Heart left ventricle (tissue), 16 donors: ENCODE measurements around the gene GPR78. TPM values are rescaled to one million over a fixed set of nuclear protein-coding genes. Genes with fewer than 3 reads are reported as not detected.
A peak's percentile ranks its signal among the peaks of the same experiment; 100 is the strongest.

Source experiments
- ATAC-seq, 4 donors: fragments of 200-7000 bp; cut with Tn5 transposase; one replicate each; pipeline ENCODE4 v1.9.1; 2020 to 2022; ENCODE audit warnings: moderate library complexity in 4 of 4, mild to moderate bottlenecking in 3 of 4, moderate number of reproducible peaks in 1 of 4
- DNase-seq, 5 donors: peaks; one replicate each; pipeline ENCODE4 v3.0.0-alpha.2; 2020
- H3K27ac ChIP-seq, 12 donors: fragments of 200-600 bp; sonication (generic) in 4 of 12; one replicate each; pipeline versions ENCODE4 v1.5.0 to v1.8.0; 2016 to 2022; ENCODE audit warnings: mild to moderate bottlenecking in 2 of 12
- H3K27me3 ChIP-seq, 9 donors: fragments of 200-600 bp; sonication (generic) in 2 of 9; one replicate each; pipeline versions ENCODE4 v1.5.1 to v1.8.0; 2016 to 2022; ENCODE audit warnings: mild to moderate bottlenecking in 3 of 9
- H3K36me3 ChIP-seq, 9 donors: fragments of 200-600 bp; sonication (generic) in 2 of 9; one replicate each; pipeline versions ENCODE4 v1.5.0 to v1.8.0; 2018 to 2022; ENCODE audit warnings: mild to moderate bottlenecking in 2 of 9
- H3K4me1 ChIP-seq, 12 donors: fragments of 200-600 bp; sonication (generic) in 4 of 12; one replicate each; pipeline versions ENCODE4 v1.5.0 to v1.8.0; 2016 to 2022; ENCODE audit warnings: mild to moderate bottlenecking in 3 of 12
- H3K4me3 ChIP-seq, 12 donors: fragments of 200-600 bp; sonication (generic) in 4 of 12; one replicate each; pipeline versions ENCODE4 v1.5.0 to v1.8.0; 2017 to 2022; ENCODE audit warnings: mild to moderate bottlenecking in 9 of 12, moderate library complexity in 4 of 12
- H3K9me3 ChIP-seq, 12 donors: fragments of 200-600 bp; sonication (generic) in 4 of 12; one replicate each; pipeline versions ENCODE4 v1.5.0 to v1.8.0; 2016 to 2022; ENCODE audit warnings: mild to moderate bottlenecking in 1 of 12
- CTCF ChIP-seq, 12 donors: fragments of 200-600 bp; sonication (generic) in 4 of 12; IDR thresholded peaks; one replicate each; pipeline versions ENCODE4 v1.5.0 to v1.8.0; 2018 to 2022; ENCODE audit warnings: antibody characterized with exemption in 12 of 12, mild to moderate bottlenecking in 5 of 12
- POLR2A ChIP-seq, 2 donors: fragments of 450-650 bp; IDR thresholded peaks; one replicate each; pipeline ENCODE4 v1.6.1; 2017; ENCODE audit warnings: antibody characterized with exemption in 2 of 2, mild to moderate bottlenecking in 2 of 2, moderate library complexity in 2 of 2
- WGBS, 4 donors: extraction: QIAGEN DNeasy Blood & Tissue Kit in 2 of 4; methylation state at CpG; one replicate each; pipeline versions ENCODE4 v1.1.5 to v1.1.7; 2013 to 2018; 5-methylcytosine and 5-hydroxymethylcytosine counted together
- intact Hi-C, 10 donors: fragments of 100-400 bp; cut with DNase I; formaldehyde crosslinking; loops; one replicate each; pipeline versions ENCODE4 v1.11.1 to v1.14.2; 2022
- polyA plus RNA-seq, 2 donors: library from polyadenylated mRNA; stranded (reverse); fragments of 200-250 nt; gene quantifications; one replicate each; pipeline ENCODE4 v1.2.3, GENCODE V29; 2013
- total RNA-seq, 9 donors: library from RNA; depleted of rRNA in 2 of 9; stranded (reverse); fragments of >200 nt in 2 of 9; fragmentation: NEBNext Ultra II Directional in 3 of 9; extraction: Animal tissue kit (Norgen Biotek cat#: 25700) in 3 of 9; gene quantifications; one replicate each; pipeline versions ENCODE4 v1.1.0 to v1.2.4, GENCODE V29; 2016 to 2023
- donor health status: ischemic (EF 13 %, LVEDD 7.1; RV severe dilation, severe dysfunction).
- donor health status: healthy with polysubstance abuse.
- donor health status: DM: no; HTN: yes; CAD: no.
- donor health status: DM: no; HTN: no; CAD: no.
- donor health status: ischemic (EF 25% LVEDD 6.9; RV normal size, moderate dysfunction).
- donor health status: ischemic (EF 25% LVEDD 5.7; RV mildly dilated, moderate dysfunction).
- donor health status: healthy.
- donor health status: DM: yes; HTN: yes; CAD: no.
- donor health status: ischemic (EF 35%, LVEDD 5.7; RV mildly dilated, moderate dysfunction).
- donor health status: nonischemic (EF 11% LVEDD 7.7; RV severe dilation, severe dysfunction).
- donor health status: DM: yes; HTN: yes; CAD: no.
- donor health status: PGD.
- donor health status: ischemic (EF 29% LVEDD 5.4; RV normal size, mild dysfunction).
- donor health status: nonischemic (EF 23%, LVEDD 6.1; RV moderate dilation, normal function).

The GPR78 gene
- total and polyA plus RNA-seq, 11 donors, result 0.11 TPM; not detected in 10

GRCh38 chr4:8577046-8577445 lies 3.1 kb upstream of the GPR78 start:
- Histone ChIP-seq H3K27me3 (peaks cover 14 to 52% (median 36%) of the 10 kb centered on the region in 9 donors), H3K27ac (no peak overlapping the region), H3K4me3 (no peak overlapping the region), H3K9me3 (no peaks in the 10 kb centered on the region), H3K4me1 (peaks cover 0 to 7% (median 0%) of the 10 kb centered on the region in 12 donors), H3K36me3 (no peaks in the 10 kb centered on the region)
- DNase-seq (no peak), ATAC-seq (no peak)
- no peak for TF ChIP-seq CTCF (IDR thresholded peaks at IDR 0.05)
- TF ChIP-seq POLR2A (IDR thresholded peaks at IDR 0.05), result no peak
- intact Hi-C loops, result no loop called here
- 59 to 68% (median 66%) methylated on average over 8 of the region's 8 CpGs for WGBS, 4 donors

GRCh38 chr4:8577972-8578371 lies 2.2 kb upstream of the GPR78 start:
- H3K36me3 ChIP-seq, result no peaks in the 10 kb centered on the region
- ATAC-seq, result no peak
- no peak overlapping the region for H3K4me3 ChIP-seq
- peaks cover 18 to 61% (median 36%) of the 10 kb centered on the region in 9 donors for H3K27me3 ChIP-seq
- peaks cover 0 to 7% (median 0%) of the 10 kb centered on the region in 12 donors for H3K4me1 ChIP-seq
- DNase-seq, result peak in 1 of 5 donors; percentile 10
- intact Hi-C loops, result no loop called here
- no peak overlapping the region for H3K27ac ChIP-seq
- WGBS, 4 donors, result 65 to 73% (median 71%) methylated on average over 4 of the region's 4 CpGs
- TF ChIP-seq POLR2A (IDR thresholded peaks at IDR 0.05) (no peak), CTCF (IDR thresholded peaks at IDR 0.05) (no peak)
- no peaks in the 10 kb centered on the region for H3K9me3 ChIP-seq

GRCh38 chr4:8578717-8579116 lies 1.5 kb upstream of the GPR78 start:
- H3K4me3 ChIP-seq, result no peak overlapping the region
- no peaks in the 10 kb centered on the region for H3K36me3 ChIP-seq
- H3K9me3 ChIP-seq, result no peaks in the 10 kb centered on the region
- H3K4me1 ChIP-seq, result peaks cover 0 to 7% (median 0%) of the 10 kb centered on the region in 12 donors
- no peak overlapping the region for H3K27ac ChIP-seq
- peak in 1 of 5 donors; percentile 11 for DNase-seq
- TF ChIP-seq POLR2A (IDR thresholded peaks at IDR 0.05) (no peak), CTCF (IDR thresholded peaks at IDR 0.05) (no peak)
- WGBS, 4 donors, result 62 to 78% (median 74%) methylated on average over 3 of the region's 3 CpGs
- intact Hi-C loops, result no loop called here
- ATAC-seq, result no peak
- peaks cover 18 to 69% (median 36%) of the 10 kb centered on the region in 9 donors for H3K27me3 ChIP-seq

- no peak for TF ChIP-seq POLR2A (IDR thresholded peaks at IDR 0.05)
- no peak for TF ChIP-seq CTCF (IDR thresholded peaks at IDR 0.05)
- H3K4me3 ChIP-seq, result no peak overlapping the region
- intact Hi-C loops, result no loop called here
- 19 to 33% (median 26%) methylated on average over 10 to 12 of the region's 12 CpGs for WGBS, 4 donors
- no peaks in the 10 kb centered on the region for H3K9me3 ChIP-seq
- H3K27ac ChIP-seq, result no peak overlapping the region
- H3K4me1 ChIP-seq, result peaks cover 0 to 7% (median 0%) of the 10 kb centered on the region in 12 donors
- ATAC-seq (no peak), DNase-seq (peak in 1 of 5 donors; percentile 19)
- no peaks in the 10 kb centered on the region for H3K36me3 ChIP-seq
- H3K27me3 ChIP-seq, result peaks cover 18 to 74% (median 36%) of the 10 kb centered on the region in 9 donors
These were observed 469 bp upstream of the GPR78 start for GRCh38 chr4:8579526-8580320.
